ENCODE measurements around the gene ABCB8.
"Not testable (repeated sequence)": the region's sequence is repeated elsewhere in the genome, so short reads cannot be mapped to it uniquely, and the experiment has no call there.

Gene ABCB8

GRCh38 chr7:151038951-151039849 lies 10.9 kb downstream of the ABCB8 start:
- peak; percentile 86 for DNase-seq

DNA sequence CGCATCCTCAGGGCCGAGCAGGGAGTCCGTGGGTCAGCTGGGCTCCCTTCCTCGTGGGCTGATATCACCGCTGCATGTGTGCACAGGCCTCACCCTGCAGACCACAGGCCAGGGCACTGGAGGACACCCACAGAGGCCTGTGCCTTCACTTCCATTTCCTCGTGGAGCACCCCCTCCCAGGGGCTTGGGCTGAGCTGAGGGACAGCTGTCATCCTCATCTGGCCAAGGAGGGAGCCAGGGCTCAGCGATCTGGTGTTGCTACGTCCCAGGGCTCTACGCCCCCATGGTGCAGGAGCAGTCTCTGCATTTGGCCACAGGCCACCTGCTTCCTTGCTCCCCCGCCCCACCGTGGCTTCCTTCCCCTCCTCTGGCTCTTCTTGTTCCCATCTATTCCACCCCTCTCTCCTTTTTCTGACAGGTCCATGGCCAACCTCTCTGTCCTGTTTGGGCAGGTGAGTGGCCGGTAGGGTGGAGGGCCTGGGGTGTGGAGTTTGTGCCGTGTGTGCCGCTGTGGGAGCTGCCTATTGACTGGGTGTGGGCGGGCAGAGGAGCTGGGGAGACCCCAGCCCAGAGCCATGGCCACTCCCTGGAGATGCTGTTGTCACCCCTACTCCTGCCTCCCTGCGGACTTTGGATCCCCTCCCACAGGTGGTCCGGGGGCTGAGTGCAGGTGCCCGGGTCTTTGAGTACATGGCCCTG lies 11.7 kb downstream of the ABCB8 start:
- DNase-seq = no peak

DNA sequence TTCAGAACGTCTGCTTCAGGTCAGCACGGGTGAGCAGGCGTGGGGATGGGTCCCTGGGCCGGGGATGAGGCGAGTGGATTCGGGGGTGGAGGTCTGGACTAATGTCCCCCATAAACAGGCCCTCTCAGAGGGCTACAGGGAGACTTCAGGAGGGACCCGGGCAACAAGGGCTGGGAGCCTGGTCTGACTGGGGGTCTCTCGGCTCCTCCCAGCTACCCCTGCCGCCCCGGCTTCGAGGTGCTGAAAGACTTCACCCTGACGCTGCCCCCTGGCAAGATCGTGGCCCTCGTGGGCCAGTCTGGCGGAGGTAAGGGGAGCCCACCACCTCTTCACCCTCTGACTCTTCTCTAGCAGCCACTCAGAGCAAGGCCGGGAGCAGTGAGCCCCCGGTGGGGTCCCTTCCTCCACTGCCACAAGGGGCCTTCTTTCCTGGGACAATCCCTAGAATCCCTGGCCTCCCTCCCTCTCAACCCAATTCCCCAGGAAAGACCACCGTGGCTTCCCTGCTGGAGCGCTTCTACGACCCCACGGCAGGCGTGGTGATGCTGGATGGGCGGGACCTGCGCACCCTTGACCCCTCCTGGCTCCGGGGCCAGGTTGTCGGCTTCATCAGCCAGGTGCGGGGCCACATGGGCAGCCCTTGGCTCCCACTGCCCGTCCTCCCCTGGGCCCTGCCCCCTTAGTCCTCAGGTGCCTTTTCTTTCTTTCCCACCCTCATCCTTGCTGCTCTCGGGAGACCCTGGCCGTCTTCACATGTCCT lies 12.5 kb downstream of the ABCB8 start:
- no peak for DNase-seq

DNA sequence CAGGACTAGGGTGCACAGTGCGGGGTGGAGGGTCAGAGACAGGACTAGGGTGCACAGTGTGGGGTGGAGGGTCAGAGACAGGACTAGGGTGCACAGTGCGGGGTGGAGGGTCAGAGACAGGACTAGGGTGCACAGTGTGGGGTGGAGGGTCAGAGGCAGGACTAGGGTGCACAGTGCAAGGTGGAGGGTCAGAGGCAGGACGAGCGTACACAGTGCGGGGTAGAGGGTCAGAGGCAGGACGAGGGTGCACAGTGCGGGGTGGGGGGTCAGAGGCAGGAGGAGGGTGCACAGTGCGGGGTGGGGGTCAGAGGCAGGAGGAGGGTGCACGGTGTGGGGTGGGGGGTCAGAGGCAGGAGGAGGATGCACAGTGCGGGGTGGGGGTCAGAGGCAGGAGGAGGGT lies 15.2 kb downstream of the ABCB8 start:
- DNase-seq = not testable (repeated sequence)

- no peak for DNase-seq
These were observed 15.7 kb downstream of the ABCB8 start for GRCh38 chr7:151043959-151044358.

DNA sequence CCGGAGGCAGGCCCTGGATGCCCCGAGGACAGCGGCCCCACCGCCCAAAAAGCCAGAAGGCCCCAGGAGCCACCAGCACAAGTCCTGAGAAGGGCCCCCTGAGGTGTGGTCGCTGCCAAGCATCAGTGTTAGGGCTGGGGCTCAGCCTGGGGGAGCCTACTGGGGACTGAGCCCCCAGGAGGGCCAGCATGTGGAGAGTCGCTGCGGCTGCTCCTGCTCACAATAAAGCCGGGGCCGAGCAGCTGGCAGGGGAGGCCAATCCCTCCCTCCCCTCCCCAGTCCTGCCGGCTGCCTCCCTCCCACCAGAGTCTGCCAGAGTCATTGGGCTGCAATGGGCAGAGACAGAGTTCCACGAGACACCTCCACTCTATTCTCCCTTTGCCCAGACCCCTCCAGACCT lies 17.0 kb downstream of the ABCB8 start:
- DNase-seq = no peak

GRCh38 chr7:151045967-151046366 lies 17.7 kb downstream of the ABCB8 start:
- no peak for DNase-seq

DNA sequence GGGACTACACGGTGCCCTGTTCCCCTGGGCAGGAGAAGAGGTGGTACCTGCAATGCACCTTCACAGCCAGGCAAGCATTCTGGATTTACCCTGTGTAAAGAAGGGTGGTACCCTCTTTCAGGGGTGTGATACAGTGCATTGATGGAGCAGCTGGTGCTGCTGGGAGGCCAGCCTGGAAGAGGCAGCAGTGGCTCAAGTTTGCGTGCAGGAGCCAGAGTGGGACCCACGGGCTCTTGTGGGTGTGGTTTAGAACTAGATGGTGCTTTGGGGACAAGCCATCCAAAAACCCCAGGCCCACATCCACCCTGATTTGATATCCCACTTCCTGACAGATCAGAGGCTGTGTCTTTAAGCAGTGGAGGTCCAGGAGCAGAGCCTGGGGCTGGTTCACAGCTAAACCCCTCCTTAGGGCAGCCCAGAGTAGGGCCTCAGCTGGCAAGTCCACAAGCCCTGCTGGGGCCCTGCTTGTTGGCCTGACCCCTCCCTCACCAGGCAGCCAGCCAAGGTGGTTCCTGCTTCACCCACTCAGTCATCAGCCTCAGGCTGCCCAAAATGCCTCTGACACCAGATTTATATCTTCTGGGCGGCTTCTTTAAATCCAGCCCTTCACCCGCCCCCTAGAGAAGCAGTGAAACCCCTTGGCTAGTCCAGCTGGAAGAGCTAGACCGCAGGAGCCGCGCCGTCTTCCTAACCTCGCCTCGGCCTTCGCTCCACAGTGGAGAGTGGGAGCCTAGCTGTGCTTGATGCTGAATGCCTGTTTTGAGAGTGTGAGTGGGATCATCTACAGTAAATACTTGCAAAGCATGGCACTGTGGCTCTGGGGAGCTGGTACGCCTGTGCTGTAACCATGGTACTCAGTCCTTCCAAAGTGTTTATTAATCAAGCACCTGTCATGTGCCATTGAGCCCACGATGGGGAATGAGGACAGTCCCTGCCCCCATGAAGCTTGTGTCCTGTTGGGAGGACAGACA lies 18.6 kb downstream of the ABCB8 start:
- DNase-seq = no peak

- no peak for DNase-seq
These were observed 19.9 kb downstream of the ABCB8 start, which contains the start of gene ASIC3 for GRCh38 chr7:151047976-151048815. TSS of gene ASIC3 (plus strand) at chr7:151048531. CDS start at chr7:151048886, 355 bp downstream.

GRCh38 chr7:151048911-151049463 lies 20.7 kb downstream of the ABCB8 start:
- DNase-seq = no peak

GRCh38 chr7:151051108-151051507 lies 22.9 kb downstream of the ABCB8 start:
- peak; percentile 65 for DNase-seq

DNA sequence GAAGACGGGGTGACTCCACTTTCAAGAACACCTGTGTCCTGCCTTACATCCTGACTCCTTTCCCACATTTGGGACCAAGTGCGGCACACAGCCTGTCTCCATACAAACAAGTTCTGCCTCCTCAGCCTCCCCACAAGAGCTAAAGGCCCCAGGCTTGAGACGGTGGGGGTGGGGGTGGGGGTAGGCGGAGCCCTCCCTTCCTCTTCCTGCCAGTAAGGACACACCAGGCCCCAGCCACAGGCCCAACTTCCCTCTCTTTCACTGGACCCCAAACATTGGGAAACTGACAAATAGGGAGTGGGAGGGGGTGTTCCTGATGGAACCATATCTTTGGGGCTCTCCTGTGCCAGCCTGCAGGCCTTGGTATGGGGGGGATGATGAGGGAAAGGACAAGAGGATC lies 24.8 kb downstream of the ABCB8 start:
- DNase-seq = no peak

DNA sequence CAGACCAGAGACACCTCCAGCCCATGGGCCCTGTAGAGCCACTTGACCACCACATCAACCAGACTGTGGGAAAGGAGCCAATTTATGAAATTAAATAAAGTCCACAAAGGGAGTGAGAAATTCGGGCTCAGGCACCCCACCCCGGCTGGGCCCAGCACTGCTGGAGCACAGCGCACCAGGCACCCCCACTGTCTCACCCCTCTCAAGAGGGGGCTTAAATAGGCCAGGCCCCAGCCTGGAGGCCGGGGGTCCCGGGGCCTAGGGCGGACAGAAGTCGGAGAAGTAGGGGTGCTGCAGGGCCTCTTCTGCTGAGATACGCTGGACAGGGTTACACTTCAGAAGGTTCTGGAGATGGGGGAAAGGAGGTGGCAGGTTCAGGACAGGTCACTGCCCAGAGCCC lies 25.5 kb downstream of the ABCB8 start:
- no peak for DNase-seq

DNA sequence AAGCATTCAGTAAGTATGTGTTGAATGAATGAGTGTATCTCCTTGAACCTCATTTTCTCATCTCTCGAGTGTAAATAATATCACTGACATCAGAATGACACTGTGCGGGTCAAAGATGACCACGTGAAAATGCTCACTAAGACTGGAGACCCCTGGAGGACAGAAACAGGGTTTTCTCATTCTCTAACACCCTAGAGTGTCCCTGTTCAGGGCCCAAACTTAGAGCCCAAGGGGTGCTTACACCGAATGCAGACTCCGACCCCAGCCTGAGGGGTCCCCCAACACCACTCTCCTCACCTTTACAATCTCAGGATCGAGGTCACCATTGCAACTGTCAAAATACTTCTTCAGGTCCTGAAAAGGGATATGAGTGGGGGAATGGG lies 28.0 kb downstream of the ABCB8 start:
- no peak for DNase-seq

DNA sequence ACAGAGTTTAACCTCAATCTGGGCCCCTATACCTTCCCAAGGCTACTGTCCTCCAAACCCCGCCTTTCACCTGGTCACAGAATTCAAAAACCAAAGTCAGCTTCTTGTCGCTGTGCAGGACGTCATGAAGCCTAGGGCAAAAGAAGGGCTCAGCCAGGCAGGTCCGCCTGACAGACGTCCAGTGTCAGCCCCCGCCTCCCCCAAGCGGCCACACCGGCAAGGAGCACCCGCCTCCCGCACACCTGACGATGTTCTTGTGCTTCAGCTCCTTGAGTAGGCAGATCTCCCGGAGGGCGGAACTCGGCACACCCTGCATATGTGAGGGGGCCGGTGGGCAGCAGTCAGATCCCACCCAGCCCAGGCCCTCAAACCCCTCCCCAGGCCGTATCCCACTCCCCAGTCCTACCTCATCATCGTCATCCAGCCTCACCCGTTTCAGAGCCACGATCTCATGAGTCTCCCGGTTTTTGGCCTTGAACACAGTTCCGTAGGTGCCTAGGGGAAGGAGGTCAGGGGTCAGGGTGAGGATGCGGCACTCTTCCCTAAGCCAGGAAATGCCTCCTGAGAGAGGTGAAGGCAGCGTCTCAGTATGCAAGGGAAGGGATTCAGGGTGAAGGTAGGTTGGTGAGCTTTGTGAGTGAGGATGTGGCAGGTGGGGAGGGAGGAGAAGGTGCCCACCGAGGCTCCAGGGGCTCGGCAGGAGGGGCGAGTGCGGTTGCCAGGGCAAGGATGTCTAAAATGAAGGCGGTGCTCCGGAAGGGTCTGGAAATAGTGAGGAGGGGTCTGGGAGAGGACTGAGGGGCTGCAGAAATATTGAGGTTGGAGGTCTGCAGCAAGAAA lies 28.6 kb downstream of the ABCB8 start:
- DNase-seq = no peak

DNA sequence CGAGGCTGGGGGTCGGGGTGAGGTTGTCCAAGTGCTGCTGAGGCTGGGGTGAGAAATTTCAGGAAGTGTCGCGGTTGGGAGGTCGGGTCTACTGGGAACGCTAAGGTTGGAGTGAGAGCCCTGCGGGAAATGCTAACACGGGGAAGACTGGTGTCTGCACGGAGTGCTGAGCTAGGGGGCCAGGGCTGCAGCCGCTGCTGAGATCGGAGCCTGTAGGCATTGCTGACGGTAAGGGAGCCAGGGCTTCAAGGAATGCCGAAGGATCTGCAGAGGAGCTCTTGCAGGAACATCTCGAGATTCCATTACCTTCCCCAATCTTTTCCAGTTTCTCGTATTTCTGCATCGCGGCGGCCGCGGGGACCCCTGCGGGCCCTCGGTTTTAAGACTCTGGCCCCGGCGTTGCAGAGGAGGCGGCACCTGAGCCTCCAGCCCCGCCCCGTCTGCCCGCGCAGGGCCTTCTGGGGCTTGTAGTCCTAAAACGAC lies 29.3 kb downstream of the ABCB8 start, which contains the start of gene CDK5:
TSS of gene CDK5 (minus strand) at position 392 of the 483 bp plus-strand sequence. CDS start at position 343, 49 bp downstream.
- DNase-seq = no peak

DNA sequence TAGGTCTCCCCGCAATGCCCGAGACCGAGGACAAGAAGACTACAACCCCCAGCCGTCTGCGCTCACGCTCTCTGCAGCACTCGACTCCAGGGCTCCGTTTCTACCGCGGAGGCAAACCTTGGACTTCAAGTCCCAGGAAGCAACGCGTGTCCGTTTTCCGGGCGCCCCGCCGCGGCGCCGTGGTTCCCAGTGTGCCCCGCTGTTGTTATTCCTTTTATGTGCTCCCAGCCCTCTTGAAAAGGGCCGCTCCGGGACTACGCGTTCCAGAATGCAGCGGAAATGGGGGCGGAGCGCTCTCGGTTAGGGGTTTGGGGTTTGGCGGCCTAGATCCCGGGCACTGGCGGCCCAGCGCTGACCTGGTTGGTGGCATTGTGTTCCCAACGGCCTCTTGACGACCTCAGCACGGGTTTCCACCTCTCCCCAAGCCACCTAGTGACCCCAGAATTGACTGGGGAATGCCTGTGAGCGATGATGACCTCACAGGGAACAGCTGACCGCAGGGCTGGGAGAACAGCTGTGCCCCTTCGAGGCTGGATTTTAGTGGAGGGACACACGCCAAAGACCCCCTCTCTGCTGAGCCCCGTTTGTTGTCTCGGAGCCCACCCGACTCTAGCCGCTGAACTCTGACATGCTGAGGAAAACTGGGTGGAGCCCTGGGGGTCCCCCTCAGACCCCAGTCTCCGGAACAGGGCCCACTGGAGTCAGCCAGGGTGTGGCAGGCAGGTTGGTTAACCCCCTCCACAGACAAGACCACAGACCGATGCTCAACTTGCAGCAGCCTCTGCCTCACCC lies 29.9 kb downstream of the ABCB8 start:
- peak; percentile 98 for DNase-seq

DNA sequence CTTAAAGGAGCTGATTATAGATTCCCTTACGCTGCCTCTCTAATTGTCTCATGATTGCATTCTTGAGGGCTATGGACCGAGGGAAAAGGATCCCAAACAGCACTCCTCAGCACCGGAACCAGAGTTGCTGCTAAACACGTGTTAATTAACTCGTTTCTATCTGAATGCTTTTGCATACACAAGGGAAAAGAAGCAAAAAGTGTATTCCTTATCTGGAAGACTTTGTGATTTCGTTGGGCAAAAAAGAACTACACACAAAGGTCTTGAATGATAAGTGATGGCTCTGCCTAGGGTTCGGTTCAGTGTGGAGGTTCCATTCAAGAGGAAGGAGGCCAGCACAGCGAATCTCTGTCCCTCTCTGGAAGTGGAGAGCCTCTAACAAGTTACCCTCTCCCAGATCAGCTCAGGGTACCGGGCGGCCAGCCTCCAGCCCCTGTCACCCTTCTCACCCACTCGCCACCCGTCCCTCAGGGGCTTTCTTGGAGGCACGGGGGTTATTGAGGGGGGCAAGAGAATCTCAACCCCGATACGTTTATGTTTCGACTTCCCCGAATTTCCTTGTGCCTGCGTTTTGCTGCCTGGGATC lies 30.6 kb downstream of the ABCB8 start:
- DNase-seq = peak; percentile 17
